Karpas-422 (cell line): Measurements from ENCODE around the gene TTLL5. TPM values are rescaled to one million over a fixed set of nuclear protein-coding genes. Genes with fewer than 3 reads are reported as not detected.

Source experiments
- DNase-seq: peaks from one replicate; pipeline ENCODE4 v3.0.0-alpha.2; 2015
- H2AFZ ChIP-seq: fragments of 200-600 bp; sonication (generic); 2 replicates; pipeline ENCODE4 v1.6.1; 2014; ENCODE audit warnings: antibody characterized with exemption, low read length, mixed read lengths
- H3K27ac ChIP-seq: fragments of 200-600 bp; sonication (generic); 2 replicates; pipeline ENCODE4 v1.5.1; 2014; ENCODE audit warnings: mild to moderate bottlenecking, low read length, moderate library complexity
- H3K27me3 ChIP-seq: fragments of 200-600 bp; sonication (generic); 2 replicates; pipeline ENCODE4 v1.6.1; 2014; ENCODE audit warnings: low read length, mixed read lengths
- H3K36me3 ChIP-seq: fragments of 200-600 bp; sonication (generic); 2 replicates; pipeline ENCODE4 v1.6.1; 2014; ENCODE audit warnings: low read length, mixed read lengths; ENCODE audit not compliant: insufficient read depth
- H3K4me1 ChIP-seq: fragments of 200-600 bp; sonication (generic); 2 replicates; pipeline ENCODE4 v1.6.1; 2014; ENCODE audit warnings: mild to moderate bottlenecking, low read length, mixed read lengths
- H3K4me2 ChIP-seq: fragments of 200-600 bp; sonication (generic); 2 replicates; pipeline ENCODE4 v1.6.1; 2014; ENCODE audit warnings: low read length, low read depth, mild to moderate bottlenecking; ENCODE audit not compliant: poor library complexity, severe bottlenecking
- H3K4me3 ChIP-seq: fragments of 200-600 bp; sonication (generic); 2 replicates; pipeline ENCODE4 v1.5.1; 2014; ENCODE audit warnings: mild to moderate bottlenecking, antibody characterized with exemption, low read length, mixed read lengths
- H3K79me2 ChIP-seq: fragments of 200-600 bp; sonication (generic); 2 replicates; pipeline ENCODE4 v1.6.1; 2014; ENCODE audit warnings: mild to moderate bottlenecking, low read length, mixed read lengths
- H3K9ac ChIP-seq: fragments of 200-600 bp; sonication (generic); 2 replicates; pipeline ENCODE4 v1.6.0; 2014; ENCODE audit warnings: low read length
- H3K9me2 ChIP-seq: fragments of 200-600 bp; sonication (generic), shearing (Covaris generic); replicated peaks from 2 replicates; pipeline ENCODE4 v1.6.0; 2014; ENCODE audit warnings: mild to moderate bottlenecking, low read length, moderate library complexity; ENCODE audit not compliant: insufficient read depth
- H3K9me3 ChIP-seq: fragments of 300-700, 200-600 bp; sonication (generic); 2 replicates; pipeline ENCODE4 v1.6.1; 2014; ENCODE audit warnings: low read length, mixed read lengths
- H4K20me1 ChIP-seq: fragments of 200-600 bp; sonication (generic); 2 replicates; pipeline ENCODE4 v1.6.1; 2014; ENCODE audit warnings: mild to moderate bottlenecking, antibody characterized with exemption, low read length, low read depth; ENCODE audit not compliant: insufficient read depth
- total RNA-seq: library from RNA; depleted of rRNA; stranded (reverse); fragments of >200 nt; shearing (Covaris generic); gene quantifications from 2 replicates; pipeline ENCODE4 v1.2.3, GENCODE V29; 2014; ENCODE audit warnings: low replicate concordance

The TTLL5 gene
- total RNA-seq, 1 experiment from 2014 or later: 53.7 TPM

DNA sequence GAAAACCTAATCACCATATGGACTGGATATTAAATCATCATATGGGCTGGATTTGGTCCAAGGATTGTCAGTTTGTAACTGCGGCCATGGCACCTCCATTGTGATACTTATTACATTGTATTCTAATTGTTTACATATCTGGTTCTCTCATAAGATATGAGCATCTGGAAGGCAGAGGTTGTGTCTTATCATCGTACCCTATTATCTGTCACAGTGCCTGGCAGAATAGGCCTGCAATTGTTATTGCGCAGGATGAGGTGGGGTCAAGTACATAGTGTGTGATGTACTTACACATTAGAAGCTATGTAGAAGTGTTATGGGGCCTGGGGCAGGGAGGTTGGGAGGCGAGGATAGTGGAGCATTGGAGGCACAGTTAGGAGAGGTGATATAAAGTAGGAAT, 329.3 kb downstream of the TTLL5 start:
- no peaks in the 10 kb centered on the region for H3K9me2 ChIP-seq
- H3K36me3 ChIP-seq: no peaks in the 10 kb centered on the region
- H4K20me1 ChIP-seq: no peaks in the 10 kb centered on the region
- peaks cover 26% of the 10 kb centered on the region for H3K4me1 ChIP-seq
- H3K9me3 ChIP-seq: no peaks in the 10 kb centered on the region
- no peak for DNase-seq
- H3K4me2 ChIP-seq: no peak overlapping the region
- no peak overlapping the region for H3K27ac ChIP-seq
- no peak overlapping the region for H3K9ac ChIP-seq
- no peak overlapping the region for H3K4me3 ChIP-seq
- H2AFZ ChIP-seq: no peak overlapping the region
- H3K79me2 ChIP-seq: peaks cover 5% of the 10 kb centered on the region; the same call in 1 of the 2 replicates
- H3K27me3 ChIP-seq: no peaks in the 10 kb centered on the region

DNA sequence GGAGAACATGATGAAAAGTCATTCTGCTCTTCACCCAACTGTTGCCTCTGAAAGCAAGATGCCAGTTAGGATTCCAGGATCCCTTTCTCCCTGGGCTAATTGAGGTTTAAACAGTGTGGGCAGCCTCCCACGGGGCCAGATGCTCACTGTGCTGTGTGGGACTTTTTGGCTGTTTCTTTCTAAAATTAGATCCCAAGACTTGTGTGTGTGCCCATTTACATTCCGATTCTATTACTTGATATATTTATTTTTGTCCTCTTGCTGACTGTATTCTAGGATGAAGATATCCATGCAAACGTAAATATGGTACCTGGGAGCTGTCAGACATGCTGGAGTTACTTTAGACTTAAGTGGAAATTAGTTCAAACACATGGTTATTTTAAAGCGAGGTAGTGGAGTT, 330.7 kb downstream of the TTLL5 start:
- H4K20me1 ChIP-seq: no peaks in the 10 kb centered on the region
- no peak overlapping the region for H3K9ac ChIP-seq
- H3K27ac ChIP-seq: no peak overlapping the region
- no peaks in the 10 kb centered on the region for H3K36me3 ChIP-seq
- no peaks in the 10 kb centered on the region for H3K27me3 ChIP-seq
- no peak for DNase-seq
- no peaks in the 10 kb centered on the region for H3K9me3 ChIP-seq
- no peak overlapping the region for H2AFZ ChIP-seq
- peaks cover 17% of the 10 kb centered on the region for H3K4me1 ChIP-seq
- no peak overlapping the region for H3K4me2 ChIP-seq
- no peak overlapping the region for H3K4me3 ChIP-seq
- H3K79me2 ChIP-seq: no peaks in the 10 kb centered on the region
- no peaks in the 10 kb centered on the region for H3K9me2 ChIP-seq

DNA sequence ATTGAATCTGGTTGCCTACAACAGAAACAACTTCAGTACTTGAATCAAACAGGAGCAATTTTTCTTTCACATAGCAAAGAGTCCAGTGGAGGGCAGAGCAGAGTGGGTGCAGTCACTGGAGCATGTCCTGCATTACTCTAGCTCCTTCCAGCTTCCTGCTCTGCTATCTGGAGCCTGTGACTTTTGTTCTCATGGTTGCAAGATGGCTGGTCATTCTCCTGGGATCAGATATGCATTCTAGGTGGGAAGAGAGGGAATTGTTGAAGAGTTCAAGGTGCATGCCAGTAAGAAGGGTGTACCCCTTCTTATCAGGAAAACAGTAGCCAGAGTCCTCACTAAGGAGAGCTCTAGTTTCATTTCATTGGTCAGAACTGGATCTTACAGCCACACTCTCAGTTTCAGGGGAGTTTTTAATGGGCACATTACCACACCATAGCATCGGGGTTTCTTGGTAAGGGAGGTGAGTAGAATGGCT, 332.6 kb downstream of the TTLL5 start:
- peak; percentile 73 for DNase-seq
- Histone ChIP-seq H3K36me3 (peaks cover 4% of the 10 kb centered on the region; the same call in 1 of the 2 replicates), H3K4me3 (no peak overlapping the region), H3K27ac (peak overlapping the region; percentile 22), H3K9ac (peak overlapping the region; percentile 26; the same call in 1 of the 2 replicates), H2AFZ (peak overlapping the region; percentile 60; the same call in 1 of the 2 replicates), H3K9me3 (no peaks in the 10 kb centered on the region), H3K4me2 (peak overlapping the region; percentile 8), H3K4me1 (peaks cover 14% of the 10 kb centered on the region), H4K20me1 (no peaks in the 10 kb centered on the region), H3K27me3 (no peaks in the 10 kb centered on the region), H3K79me2 (no peaks in the 10 kb centered on the region), H3K9me2 (no peaks in the 10 kb centered on the region)

DNA sequence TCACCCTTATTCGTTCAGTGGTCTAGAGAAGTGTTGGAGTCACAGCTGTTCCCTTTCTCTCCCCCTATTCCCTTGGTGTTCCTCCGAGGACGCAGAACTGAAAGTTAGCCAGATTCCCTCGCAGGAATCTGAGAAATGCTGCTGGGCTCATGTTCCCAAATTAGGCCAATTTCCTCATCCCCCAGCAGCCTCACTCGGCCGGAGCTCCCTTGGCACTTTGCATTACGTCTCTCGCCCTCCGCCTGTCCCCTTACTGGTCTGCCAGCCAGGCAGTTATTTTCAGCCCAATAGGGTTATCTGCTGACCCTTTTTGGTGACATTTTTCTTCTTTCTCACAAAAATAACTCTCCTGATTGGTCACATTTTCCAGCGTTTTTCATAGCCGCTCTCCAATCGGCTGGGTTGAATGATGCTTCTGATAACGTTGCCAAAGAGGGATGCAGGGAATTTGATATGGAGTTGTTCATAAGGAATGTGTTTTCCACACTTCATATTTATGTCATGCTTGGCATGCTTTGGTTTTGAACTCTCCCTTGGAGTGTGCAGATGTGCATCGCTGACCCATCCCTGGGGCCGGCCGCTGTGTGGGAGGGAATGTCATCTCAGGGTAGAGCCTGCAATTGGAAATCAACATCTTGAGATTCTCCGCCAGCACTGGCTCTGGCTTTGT, 334.5 kb downstream of the TTLL5 start:
- no peaks in the 10 kb centered on the region for H3K9me3 ChIP-seq

DNA sequence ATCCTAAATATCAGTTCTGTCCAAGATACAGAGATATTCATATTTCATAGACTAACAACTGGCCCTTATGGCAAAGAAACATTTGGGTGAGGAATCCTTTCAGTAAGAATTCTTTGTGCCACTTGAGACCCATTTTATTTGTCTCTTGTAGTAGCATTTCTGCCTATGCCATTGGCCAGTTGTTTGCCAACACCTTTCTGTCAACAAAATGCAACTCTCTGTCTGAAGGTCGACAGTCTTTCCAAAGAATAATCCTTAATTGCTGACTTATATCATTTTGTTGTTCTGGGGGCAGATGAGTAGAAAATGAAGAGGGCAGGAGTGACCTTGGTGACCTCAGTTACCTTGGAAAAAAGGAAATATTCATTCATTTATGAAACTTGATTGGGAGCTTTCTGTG, 335.4 kb downstream of the TTLL5 start:
- Histone ChIP-seq H4K20me1 (no peaks in the 10 kb centered on the region), H3K4me1 (peaks cover 14% of the 10 kb centered on the region), H3K27me3 (no peaks in the 10 kb centered on the region)

More for the DNA sequence above, 334.5 kb downstream of the TTLL5 start:
- H3K36me3 ChIP-seq: peaks cover 4% of the 10 kb centered on the region; the same call in 1 of the 2 replicates
- H3K79me2 ChIP-seq: no peaks in the 10 kb centered on the region
- H3K9me2 ChIP-seq: no peaks in the 10 kb centered on the region
- no peak overlapping the region for H3K4me2 ChIP-seq
- no peak overlapping the region for H2AFZ ChIP-seq
- H3K4me1 ChIP-seq: peaks cover 14% of the 10 kb centered on the region
- H3K9ac ChIP-seq: no peak overlapping the region
- no peak for DNase-seq
- no peaks in the 10 kb centered on the region for H4K20me1 ChIP-seq
- H3K27ac ChIP-seq: no peak overlapping the region
- H3K4me3 ChIP-seq: no peak overlapping the region
- H3K27me3 ChIP-seq: no peaks in the 10 kb centered on the region

DNA sequence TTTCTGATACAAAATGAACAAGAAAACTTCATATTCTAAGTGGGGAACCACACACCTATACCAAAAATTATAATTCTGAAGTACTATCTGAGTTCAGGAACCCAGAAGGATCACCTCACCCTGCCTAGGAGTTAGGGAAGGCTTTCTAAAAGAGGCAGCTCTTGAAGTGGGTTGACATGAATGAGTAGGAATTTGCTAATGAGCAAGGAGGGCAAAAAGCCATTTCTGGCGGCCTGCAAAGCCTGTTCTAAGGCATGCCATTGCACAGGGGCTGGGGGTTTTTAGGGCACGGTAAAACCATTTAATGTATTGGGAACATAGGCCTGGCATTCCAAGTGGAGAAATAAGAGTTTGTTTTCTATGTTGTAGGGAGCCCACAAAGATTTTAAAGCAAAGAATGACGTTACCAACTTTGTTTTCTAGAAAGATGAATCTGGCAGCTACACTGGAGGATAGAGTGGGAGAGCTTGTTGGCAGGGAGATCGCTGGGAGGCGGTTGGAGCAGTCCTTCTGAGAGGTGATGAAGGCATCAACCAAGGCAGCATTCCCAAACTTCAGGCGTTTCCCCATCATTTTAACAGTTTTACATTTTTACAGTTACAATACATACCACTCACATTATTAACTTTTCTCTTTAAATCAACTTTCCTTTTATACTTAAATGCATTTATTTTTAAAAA, 338.6 kb downstream of the TTLL5 start:
- Histone ChIP-seq H3K36me3 (peaks cover 11% of the 10 kb centered on the region; the same call in 1 of the 2 replicates), H3K79me2 (no peaks in the 10 kb centered on the region), H2AFZ (no peak overlapping the region), H3K4me1 (no peaks in the 10 kb centered on the region), H3K9me3 (no peaks in the 10 kb centered on the region), H3K9ac (no peak overlapping the region), H3K27me3 (no peaks in the 10 kb centered on the region), H4K20me1 (no peaks in the 10 kb centered on the region), H3K27ac (no peak overlapping the region), H3K4me3 (no peak overlapping the region), H3K9me2 (no peaks in the 10 kb centered on the region), H3K4me2 (no peak overlapping the region)
- DNase-seq: no peak

More for the DNA sequence above, 335.4 kb downstream of the TTLL5 start:
- H3K9me2 ChIP-seq: no peaks in the 10 kb centered on the region
- peaks cover 4% of the 10 kb centered on the region; the same call in 1 of the 2 replicates for H3K36me3 ChIP-seq
- H3K4me3 ChIP-seq: no peak overlapping the region
- no peaks in the 10 kb centered on the region for H3K79me2 ChIP-seq
- H2AFZ ChIP-seq: no peak overlapping the region
- no peak overlapping the region for H3K27ac ChIP-seq
- H3K9me3 ChIP-seq: no peaks in the 10 kb centered on the region
- H3K4me2 ChIP-seq: no peak overlapping the region
- no peak overlapping the region for H3K9ac ChIP-seq
- no peak for DNase-seq

DNA sequence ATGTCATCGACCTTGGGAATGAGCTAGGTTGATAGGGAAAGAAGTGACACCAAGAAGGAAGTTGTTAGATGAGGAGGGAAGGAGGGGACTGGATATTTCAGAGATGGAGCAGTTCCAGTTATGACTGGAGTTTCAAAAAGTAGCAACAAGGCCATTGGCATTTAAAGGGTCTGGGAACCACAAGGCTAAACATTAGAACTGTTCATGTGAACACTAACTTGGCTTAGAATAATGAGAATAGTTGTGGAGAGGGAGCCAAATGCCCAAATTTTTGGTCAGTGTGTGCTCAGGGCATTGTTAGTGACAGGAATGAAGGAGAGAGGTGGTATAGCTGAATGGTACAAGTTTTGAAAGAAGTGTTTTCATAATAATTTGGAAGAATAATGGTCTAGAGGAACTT, 341.3 kb downstream of the TTLL5 start:
- H3K79me2 ChIP-seq: no peaks in the 10 kb centered on the region
- H3K36me3 ChIP-seq: peaks cover 18% of the 10 kb centered on the region

More for the DNA sequence above, 341.3 kb downstream of the TTLL5 start:
- Histone ChIP-seq H3K4me2 (no peak overlapping the region), H3K4me3 (no peak overlapping the region), H3K9me3 (0 out of 2 replicates have a peak, but pooled peaks cover 3% of the 10 kb centered on the region), H3K9ac (no peak overlapping the region), H3K27ac (no peak overlapping the region), H3K4me1 (no peaks in the 10 kb centered on the region), H2AFZ (no peak overlapping the region), H3K9me2 (no peaks in the 10 kb centered on the region), H4K20me1 (no peaks in the 10 kb centered on the region), H3K27me3 (no peaks in the 10 kb centered on the region)
- no peak for DNase-seq
